NCI-H2107 treated with DMSO at 0.1 percent for 48 hours (cell line): ENCODE measurements around the gene ST8SIA4.

Experiments used
- DNase-seq: peaks from one replicate; lab custom pipeline; 2025; ENCODE audit not compliant: unreplicated experiment; lab: John Stamatoyannopoulos, UW

Gene ST8SIA4, protein sequence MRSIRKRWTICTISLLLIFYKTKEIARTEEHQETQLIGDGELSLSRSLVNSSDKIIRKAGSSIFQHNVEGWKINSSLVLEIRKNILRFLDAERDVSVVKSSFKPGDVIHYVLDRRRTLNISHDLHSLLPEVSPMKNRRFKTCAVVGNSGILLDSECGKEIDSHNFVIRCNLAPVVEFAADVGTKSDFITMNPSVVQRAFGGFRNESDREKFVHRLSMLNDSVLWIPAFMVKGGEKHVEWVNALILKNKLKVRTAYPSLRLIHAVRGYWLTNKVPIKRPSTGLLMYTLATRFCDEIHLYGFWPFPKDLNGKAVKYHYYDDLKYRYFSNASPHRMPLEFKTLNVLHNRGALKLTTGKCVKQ

DNA sequence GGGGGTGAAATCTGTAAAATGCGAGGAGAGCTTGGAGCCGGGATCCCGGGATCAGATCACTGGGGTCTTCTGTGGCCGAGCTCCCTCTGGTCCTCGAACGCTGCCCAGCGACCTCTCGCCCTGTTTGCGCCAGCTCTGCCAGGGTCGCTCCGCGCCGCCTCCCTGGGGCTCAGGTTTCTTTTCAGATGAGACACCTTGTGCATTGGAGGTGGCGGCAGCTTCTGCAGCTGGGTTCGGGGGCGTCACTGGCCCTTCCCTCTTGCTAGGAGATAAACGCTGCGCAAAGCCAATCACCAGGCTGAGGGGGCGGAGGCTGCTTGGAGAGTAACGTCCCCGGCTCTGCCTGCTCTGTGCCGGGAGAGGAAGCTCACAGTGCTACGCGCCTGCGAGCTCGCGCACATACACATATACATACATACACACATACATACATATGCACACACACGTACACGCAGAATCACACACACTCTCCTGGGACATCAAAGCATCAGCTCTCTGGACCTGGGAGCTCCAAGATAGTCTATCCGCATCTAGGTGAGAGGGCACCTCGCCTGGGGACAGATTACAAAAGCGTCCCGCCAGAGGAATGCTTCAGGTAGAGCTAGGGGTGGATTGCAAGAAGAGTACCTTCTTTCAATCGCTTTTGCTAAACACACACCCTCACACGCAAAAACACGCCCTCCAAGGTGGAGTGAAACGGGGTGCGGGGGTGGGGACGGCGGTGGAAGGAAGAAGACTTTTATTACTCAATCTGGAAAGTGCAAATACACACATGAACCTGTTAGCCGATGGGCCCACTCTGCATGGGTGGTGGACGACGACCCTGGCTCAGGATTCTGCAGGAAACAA is at the start of gene ST8SIA4:
Gene ST8SIA4, minus strand, starts transcription at position 244 of the 849 bp plus-strand sequence. CDS start 327 bp downstream, outside the sequence.
- DNase-seq = peak; percentile 58

DNA sequence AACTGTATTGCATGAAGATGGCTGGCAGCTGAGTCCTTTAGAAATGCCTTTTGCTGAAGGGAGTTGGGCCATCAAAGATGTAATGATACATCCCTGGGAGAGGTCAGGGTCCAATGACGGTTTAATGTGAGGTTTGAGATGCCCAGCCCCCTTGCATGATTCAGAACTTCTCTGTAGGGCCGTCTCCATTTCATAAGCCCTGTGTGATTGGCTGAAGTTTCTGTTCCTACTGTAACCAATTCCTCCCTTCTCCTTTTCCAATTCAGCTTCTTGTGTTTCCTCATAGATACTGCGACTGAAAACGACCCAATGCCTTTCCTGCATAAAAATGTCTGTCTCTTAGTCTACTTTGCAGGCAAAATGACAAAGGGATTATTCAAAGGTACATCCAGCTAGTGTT is 47.9 kb upstream of the ST8SIA4 start:
- no peak for DNase-seq

DNA sequence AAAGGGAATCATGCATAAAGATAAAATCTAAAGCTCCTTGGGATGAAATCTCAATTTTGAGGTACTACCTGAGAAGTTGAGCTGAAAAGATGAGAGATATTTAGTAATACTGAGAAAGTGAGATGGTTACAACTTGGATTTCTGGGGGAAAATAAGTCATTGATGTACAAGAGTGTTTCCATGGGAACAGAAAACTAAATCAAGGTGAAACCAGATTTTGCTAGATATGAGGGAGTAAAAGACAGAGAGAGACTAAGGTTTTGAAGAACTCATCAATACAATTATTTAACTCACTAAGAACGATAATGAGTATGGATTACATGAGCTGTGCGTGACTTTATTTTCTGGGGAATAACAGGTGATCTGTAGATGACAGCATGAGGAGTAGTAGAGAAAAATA is 10.2 kb upstream of the ST8SIA4 start:
- no peak for DNase-seq

DNA sequence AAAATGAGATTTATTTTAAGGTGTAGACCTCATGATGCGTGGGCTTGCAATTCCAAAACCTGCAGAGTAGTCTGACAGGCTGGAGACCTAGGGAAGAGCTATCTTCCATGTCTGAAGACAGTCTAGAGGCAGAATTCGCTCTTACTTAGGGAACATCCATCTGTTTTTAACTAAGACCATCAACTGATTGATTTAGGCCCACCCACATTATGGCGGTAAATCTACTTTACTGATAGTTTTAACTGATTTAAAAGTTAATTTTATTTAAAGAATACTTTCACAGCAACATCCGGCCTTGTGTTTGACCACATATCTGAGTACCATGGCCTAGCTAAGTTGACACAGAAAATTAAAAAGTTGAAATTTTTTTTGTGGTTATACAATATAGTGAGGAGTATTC is 6.0 kb upstream of the ST8SIA4 start:
- DNase-seq = no peak

DNA sequence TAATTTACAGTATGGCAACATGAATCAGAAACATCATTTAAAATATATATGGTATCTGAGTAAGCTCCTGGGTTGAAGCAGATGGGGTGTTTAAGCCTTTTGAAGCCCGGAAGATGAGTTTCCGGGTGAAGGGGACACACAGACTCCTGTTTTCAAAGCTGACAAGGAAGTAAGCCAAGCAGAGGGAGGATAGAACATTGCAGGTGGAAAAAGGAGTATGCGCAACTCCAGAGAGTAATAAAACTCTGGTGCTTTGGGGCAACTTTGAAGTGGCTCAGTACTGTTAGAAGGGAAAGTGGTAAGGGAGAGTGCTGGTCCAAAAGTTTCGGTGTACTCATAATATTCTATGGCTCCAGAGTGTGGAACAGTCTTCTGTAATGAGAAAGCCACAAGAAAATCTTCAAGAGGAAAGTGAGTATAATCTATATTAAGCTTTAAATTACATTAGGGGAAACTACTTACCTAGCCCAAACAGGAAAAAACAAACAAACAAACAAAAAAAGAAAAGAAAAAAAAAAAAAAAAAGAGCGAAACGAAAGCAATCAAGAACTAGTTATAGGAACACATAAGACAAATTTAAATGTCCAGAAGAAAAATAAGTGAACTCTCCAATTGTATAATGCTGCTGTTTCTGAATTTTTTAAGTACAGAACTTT is 2.3 kb upstream of the ST8SIA4 start:
- DNase-seq = no peak

DNA sequence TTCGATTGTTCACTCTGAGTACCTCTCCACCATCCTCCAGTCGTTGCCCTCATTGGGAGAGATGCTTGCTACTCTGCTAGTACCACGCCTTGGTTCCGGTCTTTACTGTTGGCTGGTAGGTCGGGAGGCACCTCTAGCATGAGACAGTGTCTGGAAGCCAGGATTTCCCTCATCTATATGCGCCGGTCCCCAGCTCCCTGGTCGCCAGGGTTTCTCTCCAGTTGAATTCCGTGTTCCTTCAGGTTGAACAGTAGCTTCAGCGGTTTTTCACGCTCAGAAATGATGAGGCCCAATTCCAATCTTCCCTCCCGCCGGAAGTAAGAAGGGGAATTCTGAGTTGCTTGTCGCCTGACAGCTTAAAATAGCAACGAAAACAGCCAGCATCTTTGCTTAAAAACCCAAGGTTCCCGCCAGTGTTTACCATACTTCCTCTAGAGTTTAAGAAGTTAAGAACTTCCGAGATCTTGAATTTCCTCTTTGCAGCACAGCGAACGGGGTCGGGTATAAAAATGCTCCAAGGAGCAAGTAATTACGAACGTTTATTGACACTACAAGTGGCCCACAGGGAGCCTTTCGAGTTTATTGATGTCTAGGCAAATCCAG is 1.3 kb upstream of the ST8SIA4 start:
- no peak for DNase-seq

DNA sequence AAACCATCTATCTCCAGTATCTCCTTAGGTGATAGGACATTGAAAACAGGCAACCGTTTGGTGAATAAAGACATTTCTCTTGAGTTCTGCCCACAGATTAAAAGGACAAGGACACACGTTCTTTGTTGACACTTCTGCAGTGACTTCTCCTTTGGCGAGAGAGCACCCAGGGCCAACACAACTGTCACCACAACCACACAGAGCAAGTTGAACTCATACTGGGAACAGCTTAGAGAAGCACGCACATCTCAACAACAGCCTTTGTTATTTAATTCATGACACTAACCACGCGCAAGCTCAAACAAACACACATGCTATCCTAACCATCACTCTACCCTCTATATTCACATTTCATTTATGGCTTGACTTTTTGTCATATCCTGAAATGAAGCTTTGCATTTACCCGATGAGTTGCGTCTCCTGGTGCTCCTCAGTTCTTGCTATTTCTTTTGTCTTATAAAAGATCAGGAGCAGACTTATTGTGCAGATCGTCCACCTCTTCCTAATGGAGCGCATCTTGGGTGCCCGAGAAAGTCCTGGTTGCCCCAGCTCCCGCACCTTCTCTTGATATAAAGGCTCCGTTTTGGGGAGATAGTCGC is 543 bp downstream of the ST8SIA4 start:
- DNase-seq = peak; percentile 41

DNA sequence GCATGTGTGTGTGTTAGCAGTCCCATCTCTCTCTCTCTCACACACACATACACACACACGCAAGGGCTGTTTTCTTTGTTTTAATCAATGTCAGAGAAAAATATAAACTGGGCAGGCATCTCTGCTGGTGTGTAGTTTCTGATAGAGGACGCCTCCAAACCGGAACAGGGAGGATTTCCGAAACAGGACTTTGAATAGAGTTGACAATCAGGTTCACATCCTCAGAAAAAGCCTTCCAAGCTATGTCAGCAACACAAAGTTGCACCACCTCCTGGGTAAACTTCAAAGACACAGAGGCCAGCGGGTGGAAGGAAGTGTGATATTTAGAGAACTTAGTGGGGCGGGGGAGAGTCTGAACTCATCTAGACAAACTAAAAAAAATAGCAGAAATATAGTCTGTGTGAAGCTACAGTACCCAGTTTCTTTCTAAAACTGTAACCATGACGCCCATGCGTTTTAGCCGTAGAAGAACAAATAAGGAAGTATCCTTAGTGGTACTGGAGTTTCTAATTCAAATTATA is 1.2 kb downstream of the ST8SIA4 start:
- no peak for DNase-seq

DNA sequence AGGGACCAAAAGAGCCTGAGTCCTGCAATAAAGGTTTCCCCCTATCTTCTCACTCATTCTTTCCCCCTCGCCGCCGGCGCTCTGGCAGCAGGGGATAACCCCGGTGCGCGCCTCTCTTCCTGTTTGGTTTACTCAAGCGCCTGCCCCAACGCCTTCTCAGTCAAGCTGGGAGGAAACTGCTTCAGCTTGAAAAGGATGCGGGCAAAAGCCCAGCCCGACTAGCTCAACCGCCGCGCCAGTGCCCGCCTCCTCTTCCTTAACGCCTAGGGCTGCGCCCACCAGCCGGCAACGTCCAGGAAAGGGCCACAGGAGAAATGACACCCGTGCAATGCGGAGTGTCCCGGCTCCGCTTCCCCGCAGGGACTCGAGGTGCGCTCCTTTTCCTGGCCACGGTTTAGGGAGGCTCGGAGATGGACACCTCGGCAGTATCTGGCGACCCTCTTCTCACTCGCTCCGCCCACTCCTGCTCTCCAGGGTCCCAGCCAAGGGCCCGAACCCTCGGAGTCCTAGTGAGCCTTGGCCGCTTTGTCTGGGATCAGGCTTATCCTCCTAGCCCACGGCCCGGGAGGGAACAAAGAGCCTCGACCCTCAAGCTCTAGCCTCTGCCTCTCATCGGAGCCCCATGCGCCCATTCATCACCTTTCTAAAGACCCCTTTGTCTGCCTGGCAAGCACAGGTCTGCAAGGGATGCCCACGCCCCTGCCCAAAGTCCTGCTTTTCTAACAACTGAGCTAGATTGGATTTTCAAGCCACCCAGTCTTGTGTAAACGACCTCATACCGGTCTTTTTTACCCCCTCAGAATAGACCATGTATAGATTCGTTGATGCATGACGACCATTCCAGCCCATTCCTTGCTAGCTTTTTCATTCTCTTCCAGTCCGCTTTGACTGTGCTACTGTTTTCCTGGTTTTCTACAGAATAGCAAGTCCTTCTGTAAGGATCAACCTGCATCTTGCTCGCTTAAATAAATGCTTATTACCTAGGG is 2.0 kb downstream of the ST8SIA4 start:
- DNase-seq = peak; percentile 23

DNA sequence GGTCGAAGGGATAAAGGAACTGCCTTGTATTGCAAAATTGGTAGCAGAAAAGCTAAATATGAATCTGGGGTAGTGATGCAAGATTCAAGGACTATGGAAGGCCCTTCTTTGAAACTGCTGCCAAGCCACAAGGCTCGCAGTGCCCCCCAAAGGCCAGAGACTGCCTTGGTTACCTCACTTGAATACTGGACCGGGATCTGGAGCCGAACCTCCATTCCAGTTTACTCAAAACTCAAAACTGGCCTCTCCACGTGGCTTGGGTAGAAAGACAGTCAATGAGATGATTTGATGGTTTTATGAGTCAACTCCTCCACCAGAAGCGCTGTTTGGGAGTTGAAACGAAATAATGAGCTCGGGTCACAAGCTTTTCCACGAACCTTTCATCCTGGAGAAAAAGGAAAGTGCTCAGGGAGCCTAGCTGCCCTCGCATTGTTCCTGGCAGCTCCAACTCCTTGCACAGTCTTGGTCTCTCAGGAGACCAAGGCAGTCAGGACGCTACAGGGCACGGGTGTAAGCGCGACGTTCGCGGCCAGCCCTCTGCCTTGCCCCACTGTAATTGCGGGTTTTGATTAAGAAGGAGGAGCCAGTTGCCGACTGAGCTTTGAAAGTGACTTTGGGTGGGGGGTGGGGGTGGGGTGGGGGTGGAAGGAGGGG is 2.8 kb downstream of the ST8SIA4 start:
- DNase-seq = no peak

DNA sequence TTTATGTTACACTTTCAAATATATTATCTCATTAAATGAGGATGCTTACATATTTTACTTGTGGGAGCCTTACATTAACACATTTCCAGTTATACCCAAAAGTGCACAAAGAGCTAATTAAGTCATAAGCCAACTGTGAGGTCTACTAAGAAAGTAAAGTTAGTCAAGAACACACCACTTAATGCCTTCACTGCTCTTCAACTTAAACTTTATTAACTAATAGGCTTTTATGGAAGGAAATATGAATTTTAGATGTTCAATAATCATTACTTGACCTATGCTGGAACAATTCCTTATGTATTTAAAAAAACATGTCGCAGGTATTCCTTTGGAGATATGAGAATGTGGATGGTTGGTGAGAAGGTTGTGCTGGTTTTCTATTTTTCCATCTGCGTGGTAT is 3.4 kb downstream of the ST8SIA4 start:
- no peak for DNase-seq

DNA sequence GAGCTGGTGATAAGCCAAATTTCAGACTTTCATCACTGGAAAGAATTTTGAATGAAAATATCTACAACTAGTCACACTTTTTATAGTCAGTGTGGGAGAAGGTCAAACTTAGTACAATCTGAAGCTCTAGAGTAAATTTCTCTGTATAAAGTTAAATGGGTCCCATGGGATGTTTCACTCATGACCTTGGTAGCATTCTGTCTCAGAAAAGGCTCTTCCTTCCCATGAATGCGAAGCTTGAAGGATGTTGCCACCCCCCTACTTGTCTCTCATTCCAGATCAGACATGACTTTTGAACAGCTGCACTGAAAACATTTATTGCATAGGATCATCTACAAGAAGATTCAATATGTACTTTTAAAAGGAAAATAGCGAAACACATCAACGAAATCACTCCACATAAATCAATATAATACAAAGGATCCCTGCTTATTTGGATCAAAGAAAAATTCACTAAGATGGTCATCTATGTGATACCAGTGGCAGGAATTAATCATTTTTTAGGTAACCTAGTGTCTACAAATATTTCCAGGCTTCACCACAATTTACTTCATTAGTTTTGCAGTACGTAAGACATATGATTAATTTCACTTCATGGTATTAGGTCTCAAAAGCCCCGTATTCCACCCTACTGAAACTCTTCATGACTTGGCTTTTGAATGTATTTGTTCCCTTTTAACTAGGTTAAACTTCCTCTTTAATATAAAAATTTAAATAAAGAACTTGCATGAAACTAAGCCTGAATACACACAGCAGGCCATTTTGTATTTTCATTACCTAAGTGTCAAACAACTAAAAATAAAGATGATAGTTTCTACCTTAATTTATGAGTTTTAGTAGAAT is 4.4 kb downstream of the ST8SIA4 start:
- DNase-seq = no peak

DNA sequence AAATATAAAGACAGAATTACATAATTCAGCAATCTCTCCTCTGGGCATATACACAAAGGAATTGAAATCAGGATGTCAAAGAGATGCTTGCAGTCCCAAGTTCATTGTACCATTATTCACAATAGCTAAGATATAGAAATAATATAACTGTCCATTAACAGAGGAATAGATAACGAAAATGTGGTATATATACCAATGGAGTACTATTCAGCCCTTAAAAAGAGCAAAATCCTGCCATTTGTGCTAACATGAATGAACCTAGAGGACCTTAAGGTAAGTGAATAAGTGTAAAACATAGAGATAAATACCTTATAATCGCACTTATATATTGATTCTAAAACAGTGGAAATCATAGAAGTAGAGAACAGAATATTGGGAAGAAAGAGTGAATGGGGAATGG is 7.0 kb downstream of the ST8SIA4 start:
- no peak for DNase-seq

DNA sequence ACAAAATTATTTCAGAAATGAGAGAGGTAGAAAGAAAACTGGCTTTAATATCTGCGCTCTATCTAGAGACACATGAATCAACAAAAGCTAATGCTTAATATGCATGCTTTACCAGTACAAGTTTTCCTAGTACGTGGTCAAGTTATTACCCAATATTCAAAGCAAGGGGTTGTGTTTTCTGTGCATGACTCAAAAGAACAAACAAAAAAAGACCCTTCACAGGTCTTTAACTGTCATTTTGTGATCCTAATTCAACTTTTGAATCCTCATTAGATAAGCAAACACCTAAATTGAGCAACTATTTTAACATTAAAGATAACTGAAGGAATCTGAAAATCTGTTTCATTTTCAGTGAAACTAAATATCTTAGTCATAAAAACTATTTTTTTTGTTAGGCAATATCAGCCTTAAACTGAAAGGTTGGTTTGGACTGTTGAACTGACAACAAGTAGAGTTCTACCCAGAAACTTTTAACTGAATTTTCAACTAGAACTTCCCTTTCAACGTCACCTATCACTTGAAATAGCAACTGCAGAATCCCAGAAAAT is 12.5 kb downstream of the ST8SIA4 start:
- DNase-seq = no peak

DNA sequence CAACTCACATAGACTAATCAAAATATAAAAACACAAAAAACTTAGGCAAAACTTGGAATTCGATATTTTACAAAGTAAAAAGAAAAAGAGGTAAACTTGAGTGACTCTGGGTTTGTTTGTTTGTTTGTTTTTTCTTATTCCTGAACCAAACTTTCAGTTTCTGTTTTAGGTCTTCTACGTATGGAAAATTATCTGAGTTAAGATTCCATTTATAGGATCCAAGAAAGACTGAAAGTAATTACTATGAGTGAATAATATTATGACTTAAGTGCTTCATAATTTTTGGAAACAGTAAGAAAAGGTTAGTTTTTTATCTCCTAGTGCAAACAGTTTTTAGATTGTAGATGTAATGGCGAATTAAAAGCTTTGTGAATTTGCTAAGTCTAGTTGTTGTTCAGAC is 13.2 kb downstream of the ST8SIA4 start:
- DNase-seq = no peak

DNA sequence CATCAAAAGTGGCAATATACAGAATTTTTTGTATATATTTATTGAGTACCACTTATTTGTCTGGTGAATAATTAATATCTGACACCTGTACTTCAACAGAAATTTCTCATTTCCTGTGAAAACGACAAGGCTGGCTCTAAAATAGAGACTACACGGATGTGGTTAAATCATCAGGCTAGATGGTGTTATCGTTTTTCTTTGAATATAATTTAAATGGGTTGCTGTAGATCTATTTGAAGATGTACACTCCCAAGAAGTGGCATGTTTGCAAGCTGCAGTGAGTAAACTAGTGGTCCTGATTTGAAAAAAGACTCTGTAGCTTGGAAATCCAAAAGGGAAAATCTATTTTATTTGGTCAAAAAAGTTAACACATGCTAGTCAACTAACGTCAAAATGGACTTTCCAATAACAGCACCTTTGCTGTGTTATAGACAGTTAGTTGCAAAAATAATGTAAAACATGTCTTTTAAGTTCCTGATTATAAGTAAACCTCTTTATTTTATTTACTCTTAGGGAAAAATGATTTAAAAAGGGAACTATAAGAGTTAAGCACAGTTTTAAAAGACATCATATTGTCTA is 13.8 kb downstream of the ST8SIA4 start:
- DNase-seq = no peak

DNA sequence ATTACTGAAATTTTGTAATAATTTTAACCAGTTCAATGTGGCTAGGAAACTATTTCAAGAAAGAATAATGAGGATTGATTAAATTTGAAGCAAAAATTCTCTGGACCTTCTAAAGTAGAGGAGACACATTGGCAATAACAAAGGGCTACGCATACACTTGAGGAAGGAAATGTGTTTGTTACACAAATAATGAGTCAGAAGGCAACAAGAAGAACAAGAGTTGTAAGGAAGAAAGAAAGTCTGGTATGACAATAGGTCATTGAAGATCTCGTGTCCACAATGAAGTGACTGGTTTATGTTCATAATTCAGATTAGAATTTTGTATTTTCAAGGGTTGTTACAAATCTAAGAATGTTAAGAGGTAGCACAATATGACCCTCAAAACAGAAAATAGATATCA is 25.8 kb downstream of the ST8SIA4 start:
- no peak for DNase-seq
